Activated CD8-positive, alpha-beta memory T cell treated with anti-CD3 and anti-CD28 coated beads for 4 hours (primary cell): ENCODE measurements around the gene AHI1.

Experiments used
- DNase-seq, 2 donors: peaks; one replicate each; pipeline ENCODE4 v3.0.0-alpha.2; 2020; ENCODE audit warnings: low read depth in 2 of 2

AHI1 gene

DNA sequence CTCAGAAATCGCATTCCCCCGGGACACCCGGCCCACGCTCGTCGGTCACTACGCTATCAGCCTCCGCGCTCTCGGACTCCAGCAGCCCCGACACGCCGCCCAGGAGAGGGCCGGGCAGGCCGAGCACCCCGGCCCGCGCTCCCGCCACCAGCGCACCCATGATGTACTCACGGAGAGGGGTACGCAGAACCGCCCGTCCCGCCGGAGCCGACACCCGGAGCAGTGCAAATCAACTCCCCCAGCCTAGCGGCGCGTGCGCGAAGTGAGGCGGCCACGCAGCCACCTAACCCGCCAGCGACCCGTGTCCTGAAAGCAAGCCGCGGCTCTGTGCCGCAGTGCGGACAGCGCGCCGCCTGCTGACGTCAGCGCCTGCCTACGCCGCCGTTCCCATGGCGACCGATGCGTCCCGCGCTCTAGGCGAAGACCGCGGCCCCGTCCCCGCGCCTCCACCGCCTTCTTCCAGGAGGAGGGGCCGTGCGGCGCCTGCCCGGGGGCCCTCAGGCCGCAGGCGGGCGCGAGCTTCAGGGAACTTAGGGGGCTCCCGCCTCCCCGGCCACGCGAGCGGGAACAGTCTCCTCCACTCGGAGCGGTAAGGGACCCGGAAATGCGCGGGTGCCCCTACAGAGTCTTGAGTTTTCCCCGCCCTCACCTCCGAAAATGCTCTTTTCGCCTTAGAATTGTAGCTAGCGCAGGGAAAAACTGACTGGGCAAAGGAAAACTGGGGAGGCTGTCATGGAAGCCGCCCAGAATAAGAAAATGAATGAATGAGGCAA lies at the start of gene AHI1:
AHI1 (minus strand) TSS at position 329 of the 773 bp plus-strand sequence. CDS start 5,503 bp downstream, outside the sequence.
- peak; percentile 77 to 80 for DNase-seq

DNA sequence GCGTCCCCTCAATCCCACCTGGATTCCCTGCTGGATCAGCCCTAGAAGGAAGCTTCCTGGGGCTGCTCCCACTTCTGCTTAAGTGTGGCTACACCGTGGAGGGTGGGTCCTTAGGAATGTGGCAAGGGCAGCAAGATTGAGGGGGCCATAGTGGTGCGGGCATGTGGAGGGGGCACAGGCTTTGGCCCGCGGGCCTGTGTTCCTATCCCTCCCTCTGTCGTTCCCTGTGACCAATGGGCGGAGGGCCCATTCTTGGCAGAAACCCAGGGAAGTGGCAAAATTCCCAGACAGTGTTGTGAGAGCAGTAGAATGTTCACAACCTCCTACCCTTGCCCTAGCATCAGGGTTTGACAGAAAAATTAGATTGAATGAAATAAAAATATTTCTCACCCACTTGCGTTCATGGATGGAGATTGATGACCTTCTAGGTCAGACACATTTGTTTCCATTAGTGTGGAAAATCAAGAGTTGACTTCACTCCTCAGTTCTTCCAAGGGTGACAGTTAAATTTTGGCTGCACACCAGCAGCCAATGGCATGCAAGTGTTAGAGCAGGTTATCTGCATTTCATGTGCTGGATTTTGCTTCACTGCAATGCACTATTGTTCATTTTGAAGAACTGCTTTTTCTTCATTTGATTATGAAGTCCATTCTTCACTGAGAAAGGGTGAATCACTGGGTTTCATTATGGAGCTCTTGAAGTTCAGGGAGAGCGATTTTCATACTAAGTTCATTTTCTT lies 49.3 kb upstream of the AHI1 start:
- no peak for DNase-seq

DNA sequence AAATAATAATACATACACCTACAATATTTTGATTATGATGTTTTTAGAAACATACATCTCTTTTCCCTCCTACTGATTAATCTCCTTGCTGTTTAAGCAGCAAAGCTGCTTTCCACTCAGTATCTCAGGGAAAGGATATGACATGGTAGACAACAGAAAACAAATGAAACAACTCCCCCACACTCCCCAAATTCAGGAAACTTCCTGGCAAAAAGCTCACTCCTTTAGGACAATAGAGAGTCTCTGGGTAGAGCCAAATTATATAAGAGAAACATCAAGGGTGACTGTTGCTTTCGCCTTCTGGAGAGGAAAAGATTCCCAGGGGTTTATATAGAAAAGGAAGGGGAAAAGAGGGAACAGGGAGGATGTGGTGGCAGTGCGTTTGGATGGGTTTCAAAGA lies 48.7 kb upstream of the AHI1 start:
- no peak for DNase-seq

DNA sequence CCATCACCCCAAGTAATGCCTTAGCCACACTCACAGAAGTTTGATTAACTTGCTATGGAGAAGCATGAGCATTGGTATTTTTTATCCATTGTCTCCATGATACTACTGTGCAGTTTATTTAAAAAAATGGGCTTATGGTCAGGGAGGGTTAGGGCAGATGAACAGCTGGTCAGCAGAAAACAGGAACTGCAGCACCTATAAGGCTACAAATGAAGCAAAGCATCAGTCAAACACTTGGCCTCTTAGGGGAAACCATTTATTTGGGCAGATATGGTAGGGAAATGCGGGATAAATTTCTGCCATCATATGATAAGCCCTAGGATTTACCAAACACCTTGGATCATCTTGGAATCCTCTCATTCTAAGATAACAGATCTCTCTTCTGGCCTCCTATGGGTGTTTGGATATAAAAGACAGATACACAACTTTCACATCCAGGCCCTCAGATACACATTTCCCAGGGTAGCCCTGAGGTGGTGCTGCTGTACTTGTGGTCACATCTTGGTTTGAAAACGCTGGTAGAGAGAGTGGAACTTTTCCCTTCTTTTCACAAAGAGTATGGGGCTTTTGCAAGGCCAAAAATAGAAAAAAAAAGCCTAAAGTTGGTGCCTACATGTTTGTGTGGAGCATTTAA lies 42.8 kb upstream of the AHI1 start:
- DNase-seq = no peak

DNA sequence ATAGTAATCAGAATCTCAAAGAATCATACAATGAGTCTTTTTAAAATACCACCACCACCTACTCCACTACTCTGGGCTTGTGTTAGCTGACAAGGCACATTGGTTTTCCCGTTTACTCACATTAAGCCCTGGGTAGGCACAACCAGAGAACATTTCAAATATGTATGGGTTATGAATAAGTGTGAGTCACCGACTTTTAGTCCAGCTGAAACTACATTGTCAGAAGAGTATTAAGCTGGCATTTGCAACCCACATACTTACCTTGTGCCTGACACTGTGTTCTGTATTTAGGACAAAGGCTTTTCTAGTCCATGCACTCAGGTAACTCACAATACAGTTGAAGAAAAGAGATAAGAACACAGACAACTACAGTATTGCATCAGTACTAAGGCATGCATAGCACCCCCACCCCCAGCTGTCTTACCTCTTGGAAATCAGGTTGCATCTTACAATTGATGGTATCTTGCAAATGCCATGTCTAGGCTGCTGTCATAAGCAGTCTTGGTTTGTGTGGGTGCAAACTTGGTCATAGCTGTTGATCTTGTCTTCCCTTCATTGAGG lies 40.3 kb upstream of the AHI1 start:
- peak in 1 of 2 donors; percentile 17 for DNase-seq

DNA sequence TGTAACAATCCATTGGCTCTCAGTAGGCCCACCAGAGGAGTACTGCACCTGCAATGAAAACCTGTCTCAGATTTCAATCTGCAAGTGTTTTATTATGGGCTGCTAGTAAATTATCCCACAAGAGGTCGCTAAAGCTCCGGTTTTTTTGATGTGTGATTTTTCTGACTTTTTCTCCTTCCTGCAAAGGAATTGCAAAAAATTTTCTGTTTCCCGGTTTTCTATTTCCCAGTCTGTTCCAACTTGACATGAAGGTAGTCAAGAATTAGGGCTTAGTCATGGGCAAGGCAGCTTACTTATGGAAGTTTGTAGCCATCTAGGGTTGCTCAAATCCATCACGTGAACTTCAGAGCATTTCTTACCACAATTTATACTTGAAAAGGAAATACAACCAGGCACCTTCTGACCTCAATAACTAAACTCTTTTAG lies 38.5 kb upstream of the AHI1 start:
- no peak for DNase-seq

DNA sequence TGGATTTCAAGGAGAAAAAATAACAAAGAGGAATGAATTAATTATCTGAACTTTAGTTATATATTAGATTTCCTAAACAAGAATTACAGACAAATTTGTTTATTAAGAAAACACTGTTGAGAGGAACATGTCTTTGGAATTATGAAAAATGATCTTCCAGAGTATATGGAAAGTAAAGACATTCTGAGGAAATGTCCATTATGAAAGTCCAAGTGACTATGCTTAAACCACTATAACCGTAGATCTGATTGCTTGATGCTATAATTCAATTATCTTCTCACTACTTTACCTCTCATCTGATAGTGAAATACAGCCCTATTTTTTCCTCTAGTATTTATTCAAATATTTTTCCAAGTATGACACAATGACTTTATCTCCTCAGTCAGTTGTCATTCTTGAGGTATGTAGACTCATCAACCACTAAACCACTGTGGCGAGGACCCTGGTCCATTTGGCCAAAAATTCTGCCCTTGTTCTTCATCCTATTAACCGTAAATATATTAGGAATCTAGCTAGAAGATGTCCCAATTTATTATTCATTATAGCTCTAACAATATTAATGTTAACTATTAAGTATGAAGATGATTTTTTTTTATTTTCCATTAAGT lies 37.3 kb upstream of the AHI1 start:
- no peak for DNase-seq

DNA sequence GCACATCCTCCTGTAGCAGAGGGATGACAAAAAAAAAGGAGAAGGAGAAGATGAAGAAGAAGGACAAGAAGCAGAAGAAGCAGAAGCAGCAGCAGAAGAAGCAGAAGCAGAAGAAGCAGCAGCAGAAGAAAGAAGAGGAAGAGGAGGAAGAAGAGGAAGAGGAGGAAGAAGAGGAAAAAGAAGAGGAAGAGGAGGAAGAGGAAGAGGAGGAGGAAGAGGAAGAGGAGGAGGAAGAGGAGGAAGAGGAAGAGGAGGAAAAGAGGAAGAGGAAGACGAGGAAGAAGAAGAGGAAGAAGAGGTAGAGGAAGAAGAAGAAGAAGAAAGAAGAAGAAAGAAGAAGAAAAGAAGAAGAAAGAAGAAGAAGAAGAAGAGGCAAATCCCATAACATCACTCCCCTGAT lies 35.0 kb upstream of the AHI1 start:
- DNase-seq = no peak

DNA sequence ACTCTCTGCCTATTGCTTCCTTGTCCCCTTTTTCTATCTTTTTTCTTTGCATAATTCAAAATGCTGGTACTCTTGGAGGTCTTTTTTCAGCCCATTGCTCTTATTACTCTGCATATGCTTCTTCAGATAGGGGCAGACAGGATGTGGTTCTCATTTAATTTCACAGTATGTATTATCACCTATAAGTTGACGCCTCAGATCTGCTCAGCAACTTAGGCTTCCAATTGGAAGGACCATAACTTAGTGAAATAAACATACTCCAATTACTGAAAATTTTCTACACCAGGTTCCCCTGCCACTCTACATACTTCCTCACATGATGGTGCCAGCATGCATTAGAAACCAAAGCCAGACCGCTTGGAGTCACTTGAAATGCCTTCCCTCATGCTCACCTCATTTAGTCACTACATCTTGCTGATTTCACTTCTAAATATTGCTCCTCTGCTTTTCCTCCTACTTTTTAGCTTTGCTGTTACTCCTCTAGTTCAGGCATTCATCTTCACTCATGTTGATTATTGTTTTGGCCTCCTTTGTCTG lies 34.5 kb upstream of the AHI1 start:
- DNase-seq = no peak

DNA sequence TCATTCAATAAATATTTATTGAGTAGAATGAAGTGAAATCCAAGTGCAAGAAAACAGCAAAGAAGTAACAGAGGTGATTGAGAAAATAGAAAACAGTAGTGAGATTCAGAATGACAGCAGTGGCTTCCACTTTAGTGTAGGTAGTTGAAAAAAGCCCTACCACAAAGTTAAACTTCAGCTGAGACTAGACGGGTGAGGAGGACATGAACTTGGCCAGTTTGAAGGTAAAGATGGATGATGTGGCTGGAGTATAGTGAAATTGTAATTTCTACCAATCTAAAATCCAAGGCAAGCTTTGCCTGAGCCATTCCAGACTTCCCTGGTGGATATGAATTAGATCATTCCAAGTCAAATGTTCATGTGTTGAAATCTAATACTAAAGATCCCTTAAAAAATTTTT lies 32.6 kb upstream of the AHI1 start:
- DNase-seq = no peak

DNA sequence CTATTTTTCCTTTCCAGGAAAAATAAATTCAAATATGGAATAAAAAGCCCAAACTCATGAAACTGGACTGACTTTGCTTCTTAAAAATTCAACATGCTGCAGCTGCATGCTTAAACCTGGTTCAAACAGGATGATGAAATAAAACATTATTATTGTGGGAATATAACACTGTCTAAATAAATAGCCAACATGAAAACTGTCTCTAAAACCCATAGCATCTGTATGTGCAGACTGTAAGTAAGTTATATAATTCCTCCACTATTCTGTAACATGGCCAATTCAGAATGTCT lies 30.4 kb upstream of the AHI1 start:
- no peak for DNase-seq

DNA sequence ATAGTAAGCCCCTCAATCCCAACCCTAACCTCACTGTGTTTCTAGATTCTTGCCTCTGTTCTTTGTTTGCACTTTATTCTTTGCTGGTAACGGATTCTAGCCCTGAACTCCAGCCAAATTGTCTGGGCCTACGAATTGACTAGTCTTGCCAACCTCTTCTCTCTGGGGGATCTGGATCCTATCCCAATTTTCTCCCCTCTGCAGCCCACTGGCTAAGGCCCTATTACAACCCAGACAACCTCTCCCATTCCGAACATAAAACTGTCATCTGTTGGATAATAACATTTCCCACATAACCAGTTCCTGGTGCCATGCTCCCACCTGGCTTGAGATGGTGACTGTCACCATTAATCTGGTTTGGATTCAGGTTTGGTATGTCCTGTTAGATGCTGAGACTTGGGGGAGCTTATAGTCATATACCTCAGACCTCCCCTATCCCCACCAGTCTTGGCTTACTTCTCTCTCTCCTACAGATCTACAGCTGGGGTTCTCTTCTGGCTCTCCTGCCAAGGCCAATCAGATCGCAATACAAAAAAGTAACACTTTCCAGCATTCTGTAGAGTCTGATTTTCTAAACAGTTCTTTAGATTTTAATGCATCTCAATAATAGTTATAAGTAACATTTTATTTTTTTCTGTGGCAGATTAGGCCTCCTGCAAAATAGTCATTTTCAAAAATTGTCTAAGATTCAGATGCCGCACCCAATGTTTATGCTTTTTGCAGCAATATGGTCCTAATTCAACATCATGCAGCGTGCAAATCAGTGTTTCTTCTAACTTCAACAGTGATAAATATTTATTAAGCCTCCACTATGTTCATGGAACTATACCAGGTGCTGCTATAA lies 29.8 kb upstream of the AHI1 start:
- no peak for DNase-seq

DNA sequence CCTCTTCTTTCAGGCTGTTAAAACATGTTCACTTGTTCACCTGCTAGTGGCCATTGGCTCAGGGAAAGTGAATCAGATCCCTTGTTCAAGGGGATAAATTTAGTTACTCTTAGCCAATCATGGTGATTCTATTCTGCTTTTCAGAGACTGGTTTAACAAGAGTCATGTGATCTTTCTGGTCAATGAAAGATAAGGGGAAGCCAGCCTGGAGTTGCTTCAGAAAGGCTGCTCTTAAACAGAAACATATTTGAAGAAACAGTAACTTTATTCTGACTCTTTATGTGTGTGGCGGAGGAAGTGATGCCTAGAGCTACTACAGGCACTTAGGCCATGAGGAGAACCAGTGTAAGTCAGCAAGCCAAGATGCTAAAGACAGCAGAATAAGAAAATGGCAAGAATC lies 28.1 kb upstream of the AHI1 start:
- no peak for DNase-seq

DNA sequence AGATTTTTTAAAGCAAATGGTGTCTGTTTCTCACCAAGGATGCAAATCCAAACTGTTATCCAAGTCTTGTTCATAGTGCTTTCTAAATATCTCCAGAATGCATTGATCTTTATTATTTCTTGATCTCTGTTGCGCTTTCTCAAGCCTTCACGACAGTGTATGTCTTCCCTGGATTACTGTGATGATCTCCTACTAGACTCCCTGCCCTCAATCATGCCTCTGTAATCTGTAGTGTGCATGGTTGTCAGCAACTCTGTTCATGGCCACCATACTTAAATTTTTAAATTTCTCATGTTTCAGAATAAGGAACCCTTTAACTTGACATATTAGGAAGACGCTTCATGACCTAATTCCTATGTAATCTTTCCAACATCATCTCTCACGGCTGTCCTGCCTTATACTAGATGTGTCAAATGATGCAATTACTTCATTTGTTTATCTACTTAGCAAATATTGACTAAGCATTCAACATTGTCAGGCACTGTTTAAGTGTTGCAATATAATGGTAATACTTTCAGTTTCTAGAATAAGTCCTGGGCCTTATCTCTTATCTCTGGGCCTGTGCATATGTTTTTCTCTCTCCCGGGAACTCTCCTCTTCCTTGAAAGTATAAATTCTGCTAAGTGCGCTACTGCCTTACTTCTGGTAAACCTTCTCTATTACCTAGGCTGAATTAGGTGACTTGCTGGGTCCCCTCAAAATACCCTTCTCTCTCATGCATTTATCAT lies 25.6 kb upstream of the AHI1 start:
- no peak for DNase-seq

DNA sequence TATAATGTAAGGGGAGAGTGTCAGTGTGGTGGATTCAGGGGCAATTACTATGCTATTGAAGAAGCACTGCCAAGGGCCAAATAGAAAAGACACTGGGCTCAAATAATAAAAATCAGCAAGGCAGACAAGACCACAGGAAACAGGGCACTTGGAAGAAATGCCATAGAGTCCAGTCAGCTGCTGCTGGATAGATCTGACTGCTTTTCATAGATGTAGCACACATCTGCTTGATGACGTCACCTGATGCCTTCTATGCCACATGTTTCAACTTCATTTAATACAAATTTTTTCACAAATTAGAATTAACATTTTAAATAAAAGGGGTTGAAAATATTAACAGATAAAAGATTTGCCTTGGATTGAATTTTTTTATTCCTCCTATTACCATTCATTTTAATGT lies 23.9 kb upstream of the AHI1 start:
- no peak for DNase-seq

DNA sequence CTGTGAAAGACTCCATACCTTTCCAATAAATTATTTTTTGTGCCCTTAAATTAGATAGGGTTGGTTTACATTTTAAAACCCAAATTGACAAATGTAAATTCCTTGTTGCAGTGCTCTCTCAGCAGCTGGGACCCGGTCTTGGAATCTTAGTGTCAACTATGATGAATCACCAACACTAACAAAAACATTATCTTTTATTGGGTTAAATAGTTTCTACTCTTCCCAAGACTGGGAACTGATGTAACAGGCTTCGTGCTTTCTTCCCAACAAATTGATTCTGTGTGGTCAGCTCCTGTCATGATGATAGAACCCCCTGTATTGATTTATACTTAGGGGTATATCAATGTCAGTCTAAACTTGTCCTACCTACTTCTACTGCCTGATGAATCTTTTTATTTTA lies 23.2 kb upstream of the AHI1 start:
- DNase-seq = no peak

DNA sequence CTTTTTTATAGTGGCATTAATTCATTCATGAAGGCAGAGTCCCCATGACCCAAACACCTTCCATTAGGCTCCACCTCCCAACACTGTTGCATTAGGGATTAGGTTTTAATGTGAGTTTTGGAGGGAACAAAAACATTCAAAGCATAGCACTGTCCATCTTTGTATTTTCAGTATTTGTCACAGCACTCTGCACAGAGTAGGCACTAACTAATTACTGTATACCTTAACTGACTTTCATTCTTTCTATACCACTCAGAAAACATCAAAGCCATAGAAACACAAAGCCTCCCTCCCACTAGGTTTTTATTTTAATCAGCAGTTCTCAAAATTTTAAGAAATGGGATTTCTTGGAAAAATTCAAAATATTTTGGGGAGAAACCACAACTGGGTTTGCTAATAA lies 21.8 kb upstream of the AHI1 start:
- no peak for DNase-seq

DNA sequence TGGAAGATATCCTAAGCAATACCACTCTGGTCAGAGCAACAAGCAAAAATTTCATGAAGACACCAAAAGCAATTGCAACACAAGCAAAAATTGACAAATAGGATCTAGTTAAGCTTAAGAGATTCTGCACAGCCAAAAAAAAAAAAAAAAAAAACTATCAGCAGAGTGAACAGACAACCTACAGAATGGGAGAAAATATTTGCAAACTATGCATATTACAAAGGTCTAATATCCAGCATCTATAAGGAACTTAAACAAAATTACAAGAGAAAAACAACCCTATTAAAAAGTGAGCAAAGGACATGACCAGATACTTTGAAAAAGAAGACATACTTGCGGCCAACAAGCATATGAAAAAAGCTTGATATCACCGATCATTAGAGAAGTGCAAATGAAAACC lies 20.0 kb upstream of the AHI1 start:
- no peak for DNase-seq

DNA sequence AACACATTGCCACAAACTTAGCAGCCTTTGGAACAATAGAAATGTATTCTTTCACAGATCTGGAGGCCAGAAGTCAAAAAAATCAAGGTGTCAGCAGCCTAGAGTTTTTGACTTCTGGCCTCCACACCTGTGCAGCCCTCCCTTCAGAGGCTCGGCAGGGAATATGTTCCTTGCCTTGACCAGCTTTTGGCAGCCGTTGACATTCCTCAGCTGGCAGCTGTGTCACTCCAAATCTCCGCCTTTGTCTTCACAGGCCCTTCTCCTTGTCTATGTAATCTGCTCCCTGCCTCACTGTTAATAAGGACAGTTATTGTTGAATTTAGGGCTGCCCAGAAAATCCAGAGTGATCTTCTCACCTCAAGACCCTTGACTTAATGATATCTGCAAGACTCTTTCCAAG lies 17.2 kb upstream of the AHI1 start:
- DNase-seq = no peak

DNA sequence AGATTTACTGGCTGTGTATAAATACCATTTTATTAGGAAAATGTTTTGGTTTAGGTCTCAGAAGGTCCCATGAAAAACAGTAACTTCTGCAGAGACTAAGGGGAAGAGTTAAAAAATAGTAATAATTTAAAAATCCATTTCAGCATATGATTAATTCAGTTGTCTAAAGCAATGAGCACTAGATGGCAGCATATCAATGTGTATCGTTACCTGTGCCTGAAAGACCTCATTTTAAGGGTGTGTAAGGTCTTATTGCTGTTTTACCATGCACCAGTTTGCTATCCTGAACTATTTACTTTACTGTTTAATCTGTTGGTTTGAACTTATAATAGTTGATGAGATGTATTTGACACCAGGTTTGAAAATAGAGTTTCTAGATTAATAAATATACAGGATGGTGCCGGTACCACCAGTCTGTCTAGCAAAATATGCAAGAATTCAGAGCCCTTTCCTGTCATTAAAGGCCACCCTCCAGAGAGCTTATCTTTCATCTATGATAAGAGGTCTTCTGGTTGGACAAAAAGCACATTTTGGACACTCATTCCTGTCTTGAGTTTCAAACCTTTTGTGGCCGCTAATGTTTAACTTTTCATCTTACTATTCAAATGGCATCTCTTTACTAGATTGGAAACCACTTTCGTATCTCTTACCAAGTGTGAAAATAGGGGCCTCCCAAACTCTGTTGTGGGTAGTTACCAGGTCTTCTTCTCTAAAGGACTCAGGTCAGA lies 8.9 kb upstream of the AHI1 start:
- DNase-seq = no peak
